Prostate gland (tissue), 2 donors: ENCODE measurements around the gene KRTAP16-1.

Source experiments
- POLR2A ChIP-seq: fragments of 450-650 bp; IDR thresholded peaks from one replicate; pipeline ENCODE4 v1.6.1; 2016; ENCODE audit warnings: antibody characterized with exemption, mild to moderate bottlenecking
- TF ChIP-seq, protein P1 (sequence below), 4 experiments: fragments of 200-600 bp in 2 of 4; fragments of 450-650 bp in 2 of 4; sonication (generic) in 2 of 4; IDR thresholded peaks; 1 replicate in 3 of 4; 2 replicates in 1 of 4; pipeline ENCODE4 v1.5.1; 2016 to 2019; ENCODE audit warnings: antibody characterized with exemption in 4 of 4, mild to moderate bottlenecking in 2 of 4, moderate library complexity in 2 of 4

DNA sequence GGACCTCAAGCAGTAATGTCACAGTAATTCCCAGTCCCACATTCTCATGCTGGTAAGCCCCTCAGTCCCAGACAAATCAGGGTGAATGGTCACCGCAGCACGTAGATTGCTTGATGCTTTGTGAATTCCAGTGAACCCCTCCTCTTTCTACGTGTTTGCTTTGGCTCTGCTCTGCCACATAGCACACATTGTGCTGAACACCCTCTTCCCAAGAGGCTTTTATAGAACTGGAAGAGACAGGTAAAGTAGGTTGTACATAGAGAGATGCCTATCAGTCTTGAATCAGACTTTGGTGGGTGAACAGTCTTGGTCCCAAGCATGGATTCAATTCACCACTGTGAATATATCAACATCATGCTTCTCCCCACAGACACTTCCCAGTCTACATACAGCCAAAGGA, 44.5 kb downstream of the KRTAP16-1 start:
- TF ChIP-seq POLR2A = no peak
- TF ChIP-seq, protein P1, sequence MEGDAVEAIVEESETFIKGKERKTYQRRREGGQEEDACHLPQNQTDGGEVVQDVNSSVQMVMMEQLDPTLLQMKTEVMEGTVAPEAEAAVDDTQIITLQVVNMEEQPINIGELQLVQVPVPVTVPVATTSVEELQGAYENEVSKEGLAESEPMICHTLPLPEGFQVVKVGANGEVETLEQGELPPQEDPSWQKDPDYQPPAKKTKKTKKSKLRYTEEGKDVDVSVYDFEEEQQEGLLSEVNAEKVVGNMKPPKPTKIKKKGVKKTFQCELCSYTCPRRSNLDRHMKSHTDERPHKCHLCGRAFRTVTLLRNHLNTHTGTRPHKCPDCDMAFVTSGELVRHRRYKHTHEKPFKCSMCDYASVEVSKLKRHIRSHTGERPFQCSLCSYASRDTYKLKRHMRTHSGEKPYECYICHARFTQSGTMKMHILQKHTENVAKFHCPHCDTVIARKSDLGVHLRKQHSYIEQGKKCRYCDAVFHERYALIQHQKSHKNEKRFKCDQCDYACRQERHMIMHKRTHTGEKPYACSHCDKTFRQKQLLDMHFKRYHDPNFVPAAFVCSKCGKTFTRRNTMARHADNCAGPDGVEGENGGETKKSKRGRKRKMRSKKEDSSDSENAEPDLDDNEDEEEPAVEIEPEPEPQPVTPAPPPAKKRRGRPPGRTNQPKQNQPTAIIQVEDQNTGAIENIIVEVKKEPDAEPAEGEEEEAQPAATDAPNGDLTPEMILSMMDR (IDR thresholded peaks at IDR 0.05) = no peak
